ENCODE results near the gene KLF3. TPM values are rescaled to one million over a fixed set of nuclear protein-coding genes. Genes with fewer than 3 reads are reported as not detected.

KLF3 gene
- total and polyA plus RNA-seq, 2 experiments from 2014 or later = 68.4 to 77.3 TPM

DNA sequence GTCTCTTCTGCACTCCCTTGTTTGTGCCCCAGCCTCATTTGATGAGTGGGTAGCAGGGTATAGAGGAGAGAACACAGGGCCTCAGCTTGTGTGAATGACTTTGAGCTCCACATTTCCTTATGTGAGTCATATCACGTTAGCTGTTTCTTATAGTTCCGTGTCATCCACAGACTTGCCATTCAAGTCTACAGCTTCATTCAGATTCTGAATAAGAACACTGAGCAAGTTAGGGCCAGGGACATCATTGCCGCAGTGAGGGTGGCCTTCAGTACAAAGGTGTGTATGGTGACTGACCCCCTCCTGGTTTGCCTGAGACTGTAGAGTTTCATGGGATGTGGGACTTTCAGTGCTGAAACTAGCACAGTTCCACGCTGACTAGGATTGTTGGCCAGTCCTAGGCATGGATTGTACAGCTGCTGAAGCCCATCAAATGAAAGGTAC is 23.6 kb downstream of the KLF3 start:
- Histone ChIP-seq H3K4me3 (no peak overlapping the region), H2AFZ (no peak overlapping the region), H4K20me1 (ENCODE audit: insufficient read depth, poor library complexity, severe bottlenecking) (peaks cover 61% of the 10 kb centered on the region), H3K9me2 (replicated peaks; ENCODE audit: insufficient read depth) (no peaks in the 10 kb centered on the region), H3K27me3 (no peaks in the 10 kb centered on the region), H3K4me2 (no peak overlapping the region), H3K27ac (peak overlapping the region; percentile 12), H3K79me2 (peaks cover 73% of the 10 kb centered on the region), H3K4me1 (ENCODE audit: insufficient read depth) (peaks cover 16% of the 10 kb centered on the region), H3K36me3 (replicated peaks; ENCODE audit: insufficient read depth, low read depth) (peaks cover 11% of the 10 kb centered on the region), H3K9me3 (ENCODE audit: low read depth) (no peaks in the 10 kb centered on the region)
- WGBS (ENCODE audit: low lambda C conversion rate, missing lambda C conversion rate) = 88% methylated on average over 4 of the region's 4 CpGs
- DNase-seq (ENCODE audit: low spot score) = no peak
- TF ChIP-seq, protein P1, sequence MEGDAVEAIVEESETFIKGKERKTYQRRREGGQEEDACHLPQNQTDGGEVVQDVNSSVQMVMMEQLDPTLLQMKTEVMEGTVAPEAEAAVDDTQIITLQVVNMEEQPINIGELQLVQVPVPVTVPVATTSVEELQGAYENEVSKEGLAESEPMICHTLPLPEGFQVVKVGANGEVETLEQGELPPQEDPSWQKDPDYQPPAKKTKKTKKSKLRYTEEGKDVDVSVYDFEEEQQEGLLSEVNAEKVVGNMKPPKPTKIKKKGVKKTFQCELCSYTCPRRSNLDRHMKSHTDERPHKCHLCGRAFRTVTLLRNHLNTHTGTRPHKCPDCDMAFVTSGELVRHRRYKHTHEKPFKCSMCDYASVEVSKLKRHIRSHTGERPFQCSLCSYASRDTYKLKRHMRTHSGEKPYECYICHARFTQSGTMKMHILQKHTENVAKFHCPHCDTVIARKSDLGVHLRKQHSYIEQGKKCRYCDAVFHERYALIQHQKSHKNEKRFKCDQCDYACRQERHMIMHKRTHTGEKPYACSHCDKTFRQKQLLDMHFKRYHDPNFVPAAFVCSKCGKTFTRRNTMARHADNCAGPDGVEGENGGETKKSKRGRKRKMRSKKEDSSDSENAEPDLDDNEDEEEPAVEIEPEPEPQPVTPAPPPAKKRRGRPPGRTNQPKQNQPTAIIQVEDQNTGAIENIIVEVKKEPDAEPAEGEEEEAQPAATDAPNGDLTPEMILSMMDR (IDR thresholded peaks at IDR 0.05; ENCODE audit: poor library complexity) = no peak
- TF ChIP-seq EZH2phosphoT487 (IDR thresholded peaks at IDR 0.05; ENCODE audit: low read depth, severe bottlenecking, unreplicated experiment) = no peak

DNA sequence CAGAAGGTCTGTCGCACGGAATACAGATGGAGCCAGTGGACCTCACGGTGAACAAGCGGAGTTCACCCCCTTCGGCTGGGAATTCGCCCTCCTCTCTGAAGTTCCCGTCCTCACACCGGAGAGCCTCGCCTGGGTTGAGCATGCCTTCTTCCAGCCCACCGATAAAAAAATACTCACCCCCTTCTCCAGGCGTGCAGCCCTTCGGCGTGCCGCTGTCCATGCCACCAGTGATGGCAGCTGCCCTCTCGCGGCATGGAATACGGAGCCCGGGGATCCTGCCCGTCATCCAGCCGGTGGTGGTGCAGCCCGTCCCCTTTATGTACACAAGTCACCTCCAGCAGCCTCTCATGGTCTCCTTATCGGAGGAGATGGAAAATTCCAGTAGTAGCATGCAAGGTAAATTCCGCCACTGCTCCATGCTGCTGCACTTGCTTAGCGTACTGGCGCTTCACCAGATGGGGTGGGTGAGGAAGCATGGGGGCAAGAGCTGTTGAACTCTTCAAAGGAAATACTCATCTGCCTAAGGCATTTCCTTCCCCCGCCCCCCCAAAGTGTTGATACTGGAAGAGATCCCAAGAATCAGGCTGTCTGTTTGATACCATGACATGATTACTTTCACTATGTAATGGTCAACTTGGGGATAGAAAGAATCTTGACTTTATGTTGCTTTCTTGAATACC is 24.8 kb downstream of the KLF3 start:
- Histone ChIP-seq H3K27me3 (no peaks in the 10 kb centered on the region), H3K36me3 (replicated peaks; ENCODE audit: insufficient read depth, low read depth) (peaks cover 11% of the 10 kb centered on the region), H3K27ac (no peak overlapping the region), H3K79me2 (peaks cover 60% of the 10 kb centered on the region), H4K20me1 (ENCODE audit: insufficient read depth, poor library complexity, severe bottlenecking) (peaks cover 49% of the 10 kb centered on the region), H3K4me3 (no peak overlapping the region), H2AFZ (no peak overlapping the region), H3K9me2 (replicated peaks; ENCODE audit: insufficient read depth) (no peaks in the 10 kb centered on the region), H3K9me3 (ENCODE audit: low read depth) (no peaks in the 10 kb centered on the region), H3K4me1 (ENCODE audit: insufficient read depth) (peaks cover 12% of the 10 kb centered on the region), H3K4me2 (no peak overlapping the region)
- TF ChIP-seq EZH2phosphoT487 (IDR thresholded peaks at IDR 0.05; ENCODE audit: low read depth, severe bottlenecking, unreplicated experiment) (no peak), EZH2 (IDR thresholded peaks at IDR 0.05; ENCODE audit: borderline replicate concordance) (no peak)
- TF ChIP-seq, protein P1 (IDR thresholded peaks at IDR 0.05; ENCODE audit: poor library complexity) = no peak
- WGBS (ENCODE audit: low lambda C conversion rate, missing lambda C conversion rate) = 99% methylated on average over 26 of the region's 26 CpGs
- no peak for DNase-seq (ENCODE audit: low spot score)

DNA sequence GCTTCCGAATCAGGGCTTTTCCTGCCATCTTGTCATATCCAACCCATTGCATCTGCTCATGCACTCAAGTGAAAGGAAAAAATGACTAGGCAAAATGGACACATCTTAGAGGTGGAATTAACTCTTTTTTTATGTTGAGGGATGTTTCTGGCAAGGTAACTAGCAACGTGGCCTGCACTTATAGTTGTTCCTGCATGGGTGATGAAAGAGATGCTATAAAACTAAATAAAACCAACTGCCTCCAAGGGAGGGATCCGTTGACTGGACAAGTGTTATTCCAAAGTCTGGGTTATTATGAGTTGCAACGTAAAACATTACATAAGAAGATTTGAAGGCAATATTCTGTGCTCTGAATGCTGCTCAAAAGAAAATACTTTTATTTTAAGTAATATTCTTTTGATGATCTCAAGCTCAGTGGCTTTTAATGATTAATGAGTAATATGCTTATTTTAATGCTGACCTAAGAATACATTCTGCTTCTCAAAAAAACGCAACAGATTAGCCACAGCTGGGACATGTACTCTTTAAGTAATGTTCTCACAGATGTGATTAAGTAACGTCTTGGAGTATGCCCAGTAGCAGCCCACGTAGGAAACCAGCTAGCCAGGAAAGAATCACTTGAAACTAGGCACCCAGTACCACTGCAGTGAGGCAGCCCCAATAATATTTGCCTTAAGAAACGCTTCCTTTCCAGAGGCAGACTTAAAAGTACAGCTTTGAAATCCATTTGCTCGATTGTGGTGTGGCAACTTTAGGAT is 27.4 kb downstream of the KLF3 start:
- Histone ChIP-seq H3K36me3 (replicated peaks; ENCODE audit: insufficient read depth, low read depth) (peaks cover 8% of the 10 kb centered on the region), H3K27me3 (no peaks in the 10 kb centered on the region), H3K9me2 (replicated peaks; ENCODE audit: insufficient read depth) (no peaks in the 10 kb centered on the region), H3K4me1 (ENCODE audit: insufficient read depth) (peaks cover 2% of the 10 kb centered on the region), H4K20me1 (ENCODE audit: insufficient read depth, poor library complexity, severe bottlenecking) (peaks cover 23% of the 10 kb centered on the region), H3K4me2 (no peak overlapping the region), H3K79me2 (peaks cover 35% of the 10 kb centered on the region), H2AFZ (no peak overlapping the region), H3K4me3 (no peak overlapping the region), H3K9me3 (ENCODE audit: low read depth) (no peaks in the 10 kb centered on the region), H3K27ac (peak overlapping the region; percentile 37)
- WGBS (ENCODE audit: low lambda C conversion rate, missing lambda C conversion rate) = 78% methylated on average over 9 of the region's 9 CpGs
- TF ChIP-seq, protein P1 (IDR thresholded peaks at IDR 0.05; ENCODE audit: poor library complexity) = no peak
- TF ChIP-seq EZH2 (IDR thresholded peaks at IDR 0.05; ENCODE audit: borderline replicate concordance) (no peak), EZH2phosphoT487 (IDR thresholded peaks at IDR 0.05; ENCODE audit: low read depth, severe bottlenecking, unreplicated experiment) (no peak)
- no peak for DNase-seq (ENCODE audit: low spot score)

All from hepatocyte (in vitro differentiated cells).